Ishikawa (cell line): Measurements from ENCODE around the gene ACVR1B.

Experiments
- EGR1 ChIP-seq: IDR thresholded peaks from 2 replicates; pipeline ENCODE4 v1.6.1; 2012
- EP300 ChIP-seq: IDR thresholded peaks from 2 replicates; pipeline ENCODE4 v1.6.1; 2012; ENCODE audit warnings: borderline replicate concordance
- FOXM1 ChIP-seq: IDR thresholded peaks from 2 replicates; pipeline ENCODE4 v1.6.1; 2012; ENCODE audit warnings: low read depth, borderline replicate concordance
- MAX ChIP-seq: IDR thresholded peaks from 2 replicates; pipeline ENCODE4 v1.6.1; 2012
- NFIC ChIP-seq: IDR thresholded peaks from 2 replicates; pipeline ENCODE4 v1.6.1; 2012
- RAD21 ChIP-seq: IDR thresholded peaks from 2 replicates; pipeline ENCODE4 v1.6.1; 2012; ENCODE audit warnings: low read depth
- REST ChIP-seq: IDR thresholded peaks from 2 replicates; pipeline ENCODE4 v1.6.1; 2012; ENCODE audit warnings: low read depth, mild to moderate bottlenecking
- TAF1 ChIP-seq: IDR thresholded peaks from 2 replicates; pipeline ENCODE4 v1.6.1; 2012; ENCODE audit warnings: low read depth, mild to moderate bottlenecking
- TCF12 ChIP-seq: IDR thresholded peaks from 2 replicates; pipeline ENCODE4 v1.6.1; 2012; ENCODE audit warnings: low read depth
- YY1 ChIP-seq: IDR thresholded peaks from 2 replicates; pipeline ENCODE4 v1.6.1; 2012; ENCODE audit warnings: low read depth
- ZBTB7A ChIP-seq: IDR thresholded peaks from 2 replicates; pipeline ENCODE4 v1.6.1; 2012; ENCODE audit warnings: low read depth

- TF ChIP-seq RAD21 (no peak), REST (no peak), EP300 (no peak), MAX (no peak), TAF1 (no peak), ZBTB7A (no peak), YY1 (no peak), NFIC (no peak), TCF12 (no peak), EGR1 (no peak), FOXM1 (no peak)
Measured at GRCh38 chr12:52038447-52038846, 86.9 kb downstream of the ACVR1B start.
